Esophagus muscularis mucosa (tissue), 4 donors: ENCODE data around the gene JAK2. TPM values are rescaled to one million over a fixed set of nuclear protein-coding genes. Genes with fewer than 3 reads are reported as not detected.

ENCODE experiments used
- DNase-seq: peaks from one replicate; pipeline ENCODE4 v3.0.0-alpha.2; 2017; ENCODE audit errors: extremely low spot score
- H3K27ac ChIP-seq, 4 donors: fragments of 200-600 bp; sonication (generic); replicated peaks in 1 of 4; 1 replicate in 3 of 4; 2 replicates in 1 of 4; pipeline ENCODE4 v1.5.1; 2016 to 2019; ENCODE audit warnings: mild to moderate bottlenecking in 1 of 4
- H3K27me3 ChIP-seq, 4 donors: fragments of 200-600 bp; sonication (generic); one replicate each; pipeline versions ENCODE4 v1.5.1 to v1.6.0; 2016 to 2019
- H3K36me3 ChIP-seq, 4 donors: fragments of 200-600 bp; sonication (generic); one replicate each; pipeline ENCODE4 v1.5.1; 2016 to 2019
- H3K4me1 ChIP-seq, 4 donors: fragments of 200-600 bp; sonication (generic); one replicate each; pipeline ENCODE4 v1.5.1; 2016 to 2019
- H3K4me3 ChIP-seq, 4 donors: fragments of 200-600 bp; sonication (generic); 1 replicate in 2 of 4; 2 replicates in 2 of 4; pipeline ENCODE4 v1.5.1; 2016 to 2019; ENCODE audit warnings: mild to moderate bottlenecking in 4 of 4, moderate library complexity in 1 of 4
- H3K9me3 ChIP-seq, 4 donors: fragments of 200-600 bp; sonication (generic); 1 replicate in 3 of 4; 2 replicates in 1 of 4; pipeline ENCODE4 v1.5.1; 2016 to 2019
- CTCF ChIP-seq, 3 experiments: fragments of 200-600 bp in 2 of 3; fragments of 450-650 bp in 1 of 3; sonication (generic) in 2 of 3; IDR thresholded peaks; one replicate each; pipeline ENCODE4 v1.5.1; 2017 to 2019; ENCODE audit warnings: antibody characterized with exemption in 3 of 3, mild to moderate bottlenecking in 2 of 3, moderate library complexity in 1 of 3
- EP300 ChIP-seq: sonication (generic); formaldehyde crosslinking; IDR thresholded peaks from one replicate; pipeline ENCODE4 v1.6.1; 2017; ENCODE audit warnings: antibody characterized with exemption
- POLR2A ChIP-seq: fragments of 450-650 bp; IDR thresholded peaks from one replicate; pipeline ENCODE4 v1.6.1; 2017; ENCODE audit warnings: antibody characterized with exemption, moderate library complexity, mild to moderate bottlenecking, low read depth
- POLR2AphosphoS5 ChIP-seq, 2 donors: sonication (generic); formaldehyde crosslinking; IDR thresholded peaks; one replicate each; pipeline ENCODE4 v1.6.1; 2017; ENCODE audit warnings: antibody characterized with exemption in 2 of 2
- WGBS: methylation state at CpG from one replicate; pipeline ENCODE4 v1.1.5; 2018; 5-methylcytosine and 5-hydroxymethylcytosine counted together
- intact Hi-C: fragments of 100-400 bp; cut with DNase I; formaldehyde crosslinking; loops from one replicate; pipeline ENCODE4 v1.15.1; 2023
- total RNA-seq, 4 donors: library from RNA; depleted of rRNA; stranded (reverse); fragments of >200 nt; gene quantifications; one replicate each; pipeline versions ENCODE4 v1.1.0 to v1.2.1, GENCODE V29; 2016

The JAK2 gene
- total RNA-seq = 10 to 100 TPM; 27.0 to 47.8 (median 35.1) TPM

DNA sequence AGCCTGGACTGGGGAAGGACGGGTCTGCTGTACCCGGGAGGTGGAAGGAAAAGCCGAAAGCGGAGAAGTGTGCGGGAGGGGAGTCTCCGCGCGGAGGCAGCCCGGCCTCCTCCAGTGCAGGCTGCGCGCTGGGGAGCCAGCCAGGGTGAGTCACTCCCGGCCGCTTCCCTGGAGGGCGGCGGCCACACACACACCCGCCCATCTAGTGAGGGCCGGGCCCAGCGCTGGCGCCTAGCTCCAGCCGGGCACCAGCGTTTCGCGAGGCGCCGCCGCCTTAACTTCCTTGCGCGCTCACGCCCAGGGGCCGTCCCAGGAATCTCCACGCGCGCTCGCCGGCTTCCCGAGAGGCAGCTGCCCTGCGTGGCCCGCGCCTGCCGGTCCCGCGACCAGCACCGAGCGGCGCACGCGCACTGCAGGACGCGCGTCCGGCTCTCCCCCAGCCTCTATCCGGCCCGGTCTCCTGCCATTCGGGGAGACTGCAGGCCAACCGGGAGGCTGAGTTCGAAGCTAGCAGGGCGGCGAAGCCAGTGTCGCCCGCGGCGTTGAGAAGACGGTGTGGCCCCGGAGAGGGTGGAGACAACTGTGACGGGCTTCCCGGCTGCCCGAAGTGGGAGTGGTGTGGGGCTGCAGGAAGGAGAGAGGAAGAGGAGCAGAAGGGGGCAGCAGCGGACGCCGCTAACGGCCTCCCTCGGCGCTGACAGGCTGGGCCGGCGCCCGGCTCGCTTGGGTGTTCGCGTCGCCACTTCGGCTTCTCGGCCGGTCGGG, at the start of gene JAK2:
JAK2 (plus strand) TSS at position 652 of the 765 bp plus-strand sequence. CDS start 36,716 bp downstream, outside the sequence.
- WGBS = no CpG with 5 or more reads among the region's 84 CpGs
- no peaks in the 10 kb centered on the region for H3K27me3 ChIP-seq
- no peaks in the 10 kb centered on the region for H3K36me3 ChIP-seq
- TF ChIP-seq POLR2A (peak; percentile 57), POLR2AphosphoS5 (IDR thresholded peaks at IDR 0.05) (peak; percentile 78 to 89), CTCF (IDR thresholded peaks at IDR 0.05) (peak; percentile 34 to 56 (median 35)), EP300 (no peak)
- peak; percentile 97 for DNase-seq
- peaks cover 24 to 48% (median 45%) of the 10 kb centered on the region in 4 donors for H3K4me1 ChIP-seq
- H3K27ac ChIP-seq = peak within 1 kb of the TSS; percentile 96 to 99 (median 98)
- intact Hi-C loops = loop anchor here (10.0 kb wide), 3 partner anchors 90 to 320 kb away; partner anchors contain the start of genes PLPP6, RCL1 and SPATA6L
- H3K9me3 ChIP-seq = no peaks in the 10 kb centered on the region
- H3K4me3 ChIP-seq = peak within 1 kb of the TSS; percentile 80 to 90 (median 86)

- no peak for TF ChIP-seq POLR2AphosphoS5 (IDR thresholded peaks at IDR 0.05)
- TF ChIP-seq POLR2A = no peak
- no peak for TF ChIP-seq EP300
- TF ChIP-seq CTCF (IDR thresholded peaks at IDR 0.05) = no peak
- Histone ChIP-seq H3K27ac (no peak overlapping the region), H3K27me3 (no peaks in the 10 kb centered on the region), H3K9me3 (no peaks in the 10 kb centered on the region), H3K36me3 (no peaks in the 10 kb centered on the region), H3K4me1 (peaks cover 6 to 17% (median 12%) of the 10 kb centered on the region in 4 donors), H3K4me3 (no peak overlapping the region)
- 68% methylated on average over 3 of the region's 3 CpGs for WGBS
- intact Hi-C loops = no loop called here
- no peak for DNase-seq
These were observed 48.8 kb upstream of the JAK2 start for GRCh38 chr9:4936277-4936676.

GRCh38 chr9:4936823-4937222, 48.2 kb upstream of the JAK2 start:
- H3K27me3 ChIP-seq = no peaks in the 10 kb centered on the region
- DNase-seq = no peak
- no peaks in the 10 kb centered on the region for H3K9me3 ChIP-seq
- no peak for TF ChIP-seq POLR2AphosphoS5 (IDR thresholded peaks at IDR 0.05)
- TF ChIP-seq EP300 = no peak
- TF ChIP-seq POLR2A = no peak
- TF ChIP-seq CTCF (IDR thresholded peaks at IDR 0.05) = no peak
- H3K4me3 ChIP-seq = no peak overlapping the region
- intact Hi-C loops = no loop called here
- no peaks in the 10 kb centered on the region for H3K36me3 ChIP-seq
- no peak overlapping the region for H3K27ac ChIP-seq
- WGBS = 100% methylated on average over 1 of the region's 1 CpG
- H3K4me1 ChIP-seq = peaks cover 6 to 17% (median 12%) of the 10 kb centered on the region in 4 donors

GRCh38 chr9:4937446-4937845, 47.6 kb upstream of the JAK2 start:
- Histone ChIP-seq H3K4me1 (peaks cover 6 to 17% (median 12%) of the 10 kb centered on the region in 4 donors), H3K9me3 (no peaks in the 10 kb centered on the region), H3K36me3 (no peaks in the 10 kb centered on the region), H3K4me3 (no peak overlapping the region), H3K27ac (no peak overlapping the region), H3K27me3 (no peaks in the 10 kb centered on the region)
- TF ChIP-seq CTCF (IDR thresholded peaks at IDR 0.05) = no peak
- TF ChIP-seq EP300 = no peak
- TF ChIP-seq POLR2AphosphoS5 (IDR thresholded peaks at IDR 0.05) = no peak
- TF ChIP-seq POLR2A = no peak
- 42% methylated on average over 1 of the region's 1 CpG for WGBS
- no peak for DNase-seq
- intact Hi-C loops = no loop called here
